ENCODE results near the gene TMEM181.

DNA sequence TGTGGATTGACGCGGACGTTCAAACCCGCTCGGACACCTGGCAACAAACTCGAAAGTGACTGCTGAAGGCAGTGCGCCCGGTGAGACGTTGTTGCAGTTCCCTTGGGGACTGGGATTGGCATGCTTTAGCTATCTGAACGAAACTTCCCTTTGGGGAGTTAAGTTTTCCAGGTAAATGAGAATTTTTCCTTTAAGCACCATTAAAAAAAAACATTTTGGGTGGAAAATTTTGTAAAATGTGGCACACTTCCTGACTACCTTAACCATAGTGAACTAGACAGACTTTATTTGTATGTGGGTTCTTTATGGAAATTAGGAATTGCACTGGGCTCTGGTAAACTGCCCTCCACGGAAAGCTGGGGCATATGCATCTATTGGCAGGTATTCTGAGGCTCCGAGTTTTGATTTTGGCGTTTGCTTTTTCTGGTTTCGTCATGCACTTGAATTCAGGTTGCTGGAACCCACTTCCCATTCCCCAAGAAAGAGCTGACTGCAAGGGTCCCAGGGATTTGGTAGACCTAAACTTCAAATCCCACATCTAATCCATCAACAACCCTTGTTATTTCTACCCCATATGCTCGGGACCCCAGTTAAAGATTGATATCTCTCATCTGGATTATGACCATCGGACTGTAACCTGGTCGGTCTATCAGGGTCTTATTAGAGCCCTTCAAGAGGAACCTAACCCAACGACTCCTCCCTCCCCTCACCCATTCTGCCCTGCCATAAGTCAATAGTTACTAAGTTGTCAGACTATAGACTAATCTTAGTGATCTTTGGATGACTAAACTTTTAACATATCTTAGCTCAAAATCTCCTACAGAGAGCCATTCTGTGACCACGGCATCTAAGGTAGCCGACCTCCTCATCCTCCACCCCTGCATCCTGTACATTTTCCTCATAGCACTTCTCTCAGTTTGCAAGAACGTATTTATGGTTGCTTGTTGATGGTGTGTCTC is 85.5 kb downstream of the TMEM181 start:
- TF ChIP-seq, protein P1, sequence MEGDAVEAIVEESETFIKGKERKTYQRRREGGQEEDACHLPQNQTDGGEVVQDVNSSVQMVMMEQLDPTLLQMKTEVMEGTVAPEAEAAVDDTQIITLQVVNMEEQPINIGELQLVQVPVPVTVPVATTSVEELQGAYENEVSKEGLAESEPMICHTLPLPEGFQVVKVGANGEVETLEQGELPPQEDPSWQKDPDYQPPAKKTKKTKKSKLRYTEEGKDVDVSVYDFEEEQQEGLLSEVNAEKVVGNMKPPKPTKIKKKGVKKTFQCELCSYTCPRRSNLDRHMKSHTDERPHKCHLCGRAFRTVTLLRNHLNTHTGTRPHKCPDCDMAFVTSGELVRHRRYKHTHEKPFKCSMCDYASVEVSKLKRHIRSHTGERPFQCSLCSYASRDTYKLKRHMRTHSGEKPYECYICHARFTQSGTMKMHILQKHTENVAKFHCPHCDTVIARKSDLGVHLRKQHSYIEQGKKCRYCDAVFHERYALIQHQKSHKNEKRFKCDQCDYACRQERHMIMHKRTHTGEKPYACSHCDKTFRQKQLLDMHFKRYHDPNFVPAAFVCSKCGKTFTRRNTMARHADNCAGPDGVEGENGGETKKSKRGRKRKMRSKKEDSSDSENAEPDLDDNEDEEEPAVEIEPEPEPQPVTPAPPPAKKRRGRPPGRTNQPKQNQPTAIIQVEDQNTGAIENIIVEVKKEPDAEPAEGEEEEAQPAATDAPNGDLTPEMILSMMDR (conservative IDR thresholded peaks at IDR 0.05; ENCODE audit: low read depth, low read length): no peak
- no peak for TF ChIP-seq EZH2 (IDR thresholded peaks at IDR 0.05; ENCODE audit: borderline replicate concordance, low read depth, low read length, poor library complexity, severe bottlenecking)
